SK-N-SH (cell line): ENCODE measurements around the gene PRKCQ. TPM values are rescaled to one million over a fixed set of nuclear protein-coding genes. Genes with fewer than 3 reads are reported as not detected.
"Not testable (repeated sequence)": the region's sequence is repeated elsewhere in the genome, so short reads cannot be mapped to it uniquely, and the experiment has no call there.

Experiments
- CTCF ChIA-PET: fragments of 300-600, 350-600 bp; formaldehyde crosslinking; extraction: SDS; loops from one replicate; lab custom pipeline; 2021; lab: Yijun Ruan, JAX
- POLR2A ChIA-PET: fragments of 350-600 bp; sonication (Branson Sonifier 250); formaldehyde crosslinking; extraction: SDS; loops from one replicate; lab custom pipeline; 2020; ENCODE audit warnings: antibody characterized with exemption, inconsistent platforms; lab: Yijun Ruan, JAX
- DNase-seq: peaks from one replicate; pipeline ENCODE4 v3.0.0; 2012
- H2AFZ ChIP-seq: fragments of 200-600 bp; sonication (generic); 2 replicates; pipeline ENCODE4 v1.8.1; 2016; ENCODE audit warnings: antibody characterized with exemption, mild to moderate bottlenecking, low read depth
- H3F3A ChIP-seq: fragments of 200-600 bp; sonication (generic); replicated peaks from 2 replicates; pipeline ENCODE3; 2016; ENCODE audit warnings: antibody characterized with exemption, mild to moderate bottlenecking; ENCODE audit not compliant: insufficient read depth
- H3K27ac ChIP-seq, 2 experiments: fragments of 200-500 bp in 1 of 2; fragments of 200-600 bp in 1 of 2; sonication (Bioruptor generic) in 1 of 2; sonication (generic), shearing (Covaris generic) in 1 of 2; 2 replicates each; pipeline versions ENCODE4 v1.5.1 to v1.6.1; 2014 to 2016; ENCODE audit warnings: low read depth in 2 of 2, inconsistent platforms in 1 of 2, low read length in 1 of 2, mild to moderate bottlenecking in 1 of 2, mixed read lengths in 1 of 2
- H3K27me3 ChIP-seq: fragments of 200-600 bp; sonication (generic), shearing (Covaris generic); 2 replicates; pipeline ENCODE4 v1.6.1; 2016; ENCODE audit warnings: mixed run types; ENCODE audit not compliant: insufficient read depth
- H3K36me3 ChIP-seq, 2 experiments: fragments of 200-500 bp in 1 of 2; fragments of 200-600 bp in 1 of 2; sonication (Bioruptor generic) in 1 of 2; sonication (generic) in 1 of 2; replicated peaks in 1 of 2; 2 replicates each; pipeline versions ENCODE3 to v1.5.1; 2014 to 2016; ENCODE audit warnings: low read length in 1 of 2, mild to moderate bottlenecking in 1 of 2; ENCODE audit not compliant: insufficient read depth in 2 of 2, control insufficient read depth in 1 of 2
- H3K4me1 ChIP-seq, 2 experiments: fragments of 200-500 bp in 1 of 2; fragments of 200-600 bp in 1 of 2; sonication (Bioruptor generic) in 1 of 2; sonication (generic), shearing (Covaris generic) in 1 of 2; 2 replicates each; pipeline versions ENCODE4 v1.5.1 to v1.6.1; 2014 to 2016; ENCODE audit warnings: low read depth in 1 of 2, low read length in 1 of 2, mixed run types in 1 of 2; ENCODE audit not compliant: insufficient read depth in 2 of 2, control insufficient read depth in 1 of 2
- H3K4me2 ChIP-seq: fragments of 200-600 bp; sonication (generic), shearing (Covaris generic); 2 replicates; pipeline ENCODE4 v1.6.1; 2017; ENCODE audit warnings: mixed run types
- H3K4me3 ChIP-seq, 2 experiments: fragments of 200-500 bp in 1 of 2; fragments of 200-600 bp in 1 of 2; sonication (Bioruptor generic) in 1 of 2; sonication (generic), shearing (Covaris generic) in 1 of 2; 2 replicates each; pipeline versions ENCODE4 v1.5.1 to v1.8.1; 2014 to 2016; ENCODE audit warnings: low read depth in 2 of 2, inconsistent platforms in 1 of 2, low read length in 1 of 2, mild to moderate bottlenecking in 1 of 2, mixed read lengths in 1 of 2, moderate library complexity in 1 of 2
- H3K79me2 ChIP-seq: fragments of 200-600 bp; sonication (generic); 2 replicates; pipeline ENCODE4 v1.8.1; 2017; ENCODE audit warnings: mild to moderate bottlenecking; ENCODE audit not compliant: insufficient read depth
- H3K9ac ChIP-seq: fragments of 200-600 bp; sonication (generic); 2 replicates; pipeline ENCODE4 v1.6.1; 2017; ENCODE audit warnings: mixed run types
- H3K9me2 ChIP-seq: fragments of 200-600 bp; sonication (generic); 2 replicates; pipeline ENCODE4 v1.6.1; 2017; ENCODE audit warnings: mixed run types
- H3K9me3 ChIP-seq: fragments of 200-600 bp; sonication (generic); 2 replicates; pipeline ENCODE4 v1.6.1; 2017; ENCODE audit warnings: mixed run types, mild to moderate bottlenecking, moderate library complexity
- H4K20me1 ChIP-seq: fragments of 200-600 bp; sonication (generic); 2 replicates; pipeline ENCODE4 v1.6.1; 2017; ENCODE audit warnings: mild to moderate bottlenecking, mixed run types; ENCODE audit not compliant: insufficient read depth
- ELF1 ChIP-seq: IDR thresholded peaks from 2 replicates; pipeline ENCODE4 v1.4.0; 2012
- EZH2phosphoT487 ChIP-seq: fragments of 200-600 bp; sonication (generic); IDR thresholded peaks from 2 replicates; pipeline ENCODE4 v1.6.1; 2017; ENCODE audit warnings: low read depth, mixed run types, mild to moderate bottlenecking, antibody characterized with exemption, moderate library complexity, borderline replicate concordance
- FOSL2 ChIP-seq: IDR thresholded peaks from 2 replicates; pipeline ENCODE4 v1.4.0; 2012; ENCODE audit warnings: low read depth, mild to moderate bottlenecking, moderate library complexity, borderline replicate concordance
- FOXJ3 ChIP-seq: sonication (generic); formaldehyde crosslinking; IDR thresholded peaks from 2 replicates; pipeline ENCODE4 v1.5.1; 2020; ENCODE audit warnings: mild to moderate bottlenecking, missing genetic modification reagents
- GABPA ChIP-seq: IDR thresholded peaks from 2 replicates; pipeline ENCODE4 v1.4.0; 2012; ENCODE audit warnings: low read depth, mild to moderate bottlenecking
- GATA2 ChIP-seq: sonication (generic); formaldehyde crosslinking; IDR thresholded peaks from 2 replicates; pipeline ENCODE4 v1.5.0; 2020; ENCODE audit warnings: mild to moderate bottlenecking, missing genetic modification reagents
- JUND ChIP-seq: IDR thresholded peaks from 2 replicates; pipeline ENCODE4 v1.4.0; 2012
- MAX ChIP-seq: IDR thresholded peaks from 2 replicates; pipeline ENCODE4 v1.4.0; 2012; ENCODE audit warnings: low read depth
- RFX5 ChIP-seq: IDR thresholded peaks from 2 replicates; pipeline ENCODE4 v1.6.1; 2012; ENCODE audit warnings: mild to moderate bottlenecking, improper control_type of control experiment, low read length
- RXRA ChIP-seq: IDR thresholded peaks from 2 replicates; pipeline ENCODE4 v1.4.0; 2012; ENCODE audit warnings: low read depth, mild to moderate bottlenecking, borderline replicate concordance
- TCF12 ChIP-seq: IDR thresholded peaks from 2 replicates; pipeline ENCODE4 v1.4.0; 2012
- TEAD4 ChIP-seq: IDR thresholded peaks from 2 replicates; pipeline ENCODE4 v1.4.0; 2012; ENCODE audit warnings: mild to moderate bottlenecking, borderline replicate concordance; ENCODE audit not compliant: insufficient read depth
- USF1 ChIP-seq: IDR thresholded peaks from 2 replicates; pipeline ENCODE4 v1.4.0; 2012; ENCODE audit warnings: low read depth, borderline replicate concordance
- YY1 ChIP-seq: IDR thresholded peaks from 2 replicates; pipeline ENCODE4 v1.4.0; 2012; ENCODE audit warnings: low read depth, mild to moderate bottlenecking
- WGBS: methylation state at CpG from one replicate; pipeline ENCODE4 v1.1.6; 2017; ENCODE audit warnings: low lambda C conversion rate; 5-methylcytosine and 5-hydroxymethylcytosine counted together
- polyA plus RNA-seq, 3 experiments: library from polyadenylated mRNA; depleted of rRNA; stranded (reverse); fragments of >200 nt; gene quantifications; 2 replicates each; pipeline ENCODE4 v1.2.3, GENCODE V29; 2012

Gene PRKCQ
- polyA plus RNA-seq, 1 of the 3 experiments (the other 2 are of a cell fraction) = 0.18 TPM

GRCh38 chr10:6582298-6582697, 2.2 kb upstream of the PRKCQ start:
- WGBS = 92% methylated on average over 5 of the region's 5 CpGs
- Histone ChIP-seq H3K36me3 (no peaks in the 10 kb centered on the region), H3K27ac (no peak overlapping the region), H3K4me2 (no peak overlapping the region), H3K79me2 (no peaks in the 10 kb centered on the region), H3K4me1 (peaks cover 0 to 7% of the 10 kb centered on the region in 2 experiments; a peak in 1 of 4 replicates), H2AFZ (no peak overlapping the region), H3F3A (no peaks in the 10 kb centered on the region), H3K9ac (no peak overlapping the region), H4K20me1 (no peaks in the 10 kb centered on the region), H3K4me3 (no peak overlapping the region), H3K9me2 (no peaks in the 10 kb centered on the region), H3K27me3 (peaks cover 20% of the 10 kb centered on the region), H3K9me3 (no peaks in the 10 kb centered on the region)
- ChIA-PET POLR2A (no interaction called here), CTCF (interaction anchor here (0.9 to 2.0 kb wide), 5 partner anchors 9 to 176 kb away, joined by 3 to 9 read pairs (median 3); no protein-coding TSS in a partner anchor)
- no peak for TF ChIP-seq FOSL2
- no peak for TF ChIP-seq USF1
- no peak for TF ChIP-seq TEAD4
- TF ChIP-seq MAX = no peak
- TF ChIP-seq EZH2phosphoT487 = no peak
- TF ChIP-seq GATA2 (CRISPR knock-in tag) = no peak
- no peak for TF ChIP-seq ELF1
- no peak for DNase-seq

- ChIA-PET POLR2A (no interaction called here), CTCF (interaction anchor here (0.9 to 2.0 kb wide), 10 partner anchors 7 to 176 kb away, joined by 3 to 9 read pairs (median 4); no protein-coding TSS in a partner anchor)
- WGBS = 83% methylated on average over 7 of the region's 7 CpGs
Measured at GRCh38 chr10:6581778-6582228, 1.7 kb upstream of the PRKCQ start.

GRCh38 chr10:6581223-6581622, 1.1 kb upstream of the PRKCQ start:
- peak overlapping the region; percentile 93 for H2AFZ ChIP-seq
- H4K20me1 ChIP-seq, H3K27ac ChIP-seq, H3K79me2 ChIP-seq, H3K4me3 ChIP-seq, H3K36me3 ChIP-seq, H3K9me3 ChIP-seq, DNase-seq, H3K9me2 ChIP-seq, H3F3A ChIP-seq, H3K9ac ChIP-seq, POLR2A ChIA-PET, H3K4me1 ChIP-seq: not testable (repeated sequence)
- 62% methylated on average over 7 of the region's 7 CpGs for WGBS
- CTCF ChIA-PET = interaction anchor here (0.8 to 2.0 kb wide), 16 partner anchors 8 to 170 kb away, joined by 3 to 9 read pairs (median 4); no protein-coding TSS in a partner anchor
- H3K4me2 ChIP-seq = 0 out of 2 replicates have a peak overlapping the region, but pooled peaks have one; percentile 78
- H3K27me3 ChIP-seq = peaks cover 20% of the 10 kb centered on the region

More at GRCh38 chr10:6581778-6582228, 1.7 kb upstream of the PRKCQ start:
- H3K4me1 ChIP-seq = peaks cover 0 to 7% of the 10 kb centered on the region in 2 experiments; a peak in 1 of 4 replicates
- TF ChIP-seq TCF12 (no peak), YY1 (no peak), RXRA (no peak), FOSL2 (no peak), JUND (no peak), FOXJ3 (CRISPR knock-in tag) (no peak), ELF1 (no peak), MAX (no peak), RFX5 (no peak), GATA2 (CRISPR knock-in tag) (no peak), GABPA (no peak)
- TF ChIP-seq, all 33 proteins: peak for 0
- Histone ChIP-seq H3K27ac (no peak overlapping the region), H3K4me2 (no peak overlapping the region), H3K79me2 (no peaks in the 10 kb centered on the region), H3K9me2 (no peaks in the 10 kb centered on the region), H3K9me3 (no peaks in the 10 kb centered on the region), H4K20me1 (no peaks in the 10 kb centered on the region), H3K27me3 (peaks cover 20% of the 10 kb centered on the region), H3K9ac (no peak overlapping the region), H3K36me3 (no peaks in the 10 kb centered on the region), H3F3A (no peaks in the 10 kb centered on the region), H3K4me3 (no peak overlapping the region), H2AFZ (no peak overlapping the region)
- no peak for DNase-seq
